ENCODE measurements around the gene LPIN3. TPM values are rescaled to one million over a fixed set of nuclear protein-coding genes. Genes with fewer than 3 reads are reported as not detected.

Gene LPIN3
- total RNA-seq, 1 donor from 2014 or later: 1.5 TPM

GRCh38 chr20:41367956-41368355 lies 27.3 kb downstream of the LPIN3 start:
- no peak for DNase-seq

- DNase-seq: no peak
These were observed 29.1 kb downstream of the LPIN3 start for GRCh38 chr20:41369673-41370072.

DNA sequence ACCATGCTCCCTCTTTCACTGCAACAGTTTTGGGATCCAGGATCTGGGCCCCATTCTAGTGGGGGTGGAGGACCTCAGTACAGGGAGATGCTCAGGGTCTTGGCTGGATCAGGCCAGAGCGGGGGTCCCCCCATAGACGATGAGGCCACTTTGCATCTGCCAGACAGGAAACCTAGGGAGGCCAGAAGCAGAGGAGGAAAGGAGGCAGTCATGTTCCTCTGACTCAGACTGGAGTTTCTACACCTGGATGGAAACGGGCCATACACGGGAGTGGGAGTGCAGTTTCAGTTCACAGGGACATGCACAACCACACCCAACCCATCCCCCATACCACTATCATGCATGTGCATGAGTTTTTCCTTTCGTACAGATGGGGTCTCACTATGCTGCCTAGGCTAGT lies 29.6 kb downstream of the LPIN3 start:
- no peak for DNase-seq

DNA sequence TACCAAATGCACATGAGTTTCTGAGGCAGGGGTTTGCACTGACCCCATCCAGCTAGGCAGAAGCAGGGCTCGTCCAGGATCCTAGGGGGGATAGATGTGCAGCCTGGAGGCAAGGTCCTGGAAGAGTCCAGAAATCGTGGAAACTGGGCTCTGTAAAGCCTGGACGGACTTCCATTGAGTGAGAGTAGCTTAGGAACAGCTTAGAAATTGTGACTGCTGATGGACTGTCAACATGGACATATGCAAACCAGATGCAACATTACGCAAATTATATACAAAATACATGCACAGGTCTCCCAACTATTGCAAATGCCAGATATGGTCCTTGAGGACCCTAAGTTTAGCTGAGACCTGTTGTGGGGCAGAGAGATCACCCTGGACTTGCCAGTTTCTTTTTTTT lies 30.8 kb downstream of the LPIN3 start:
- DNase-seq: no peak

DNA sequence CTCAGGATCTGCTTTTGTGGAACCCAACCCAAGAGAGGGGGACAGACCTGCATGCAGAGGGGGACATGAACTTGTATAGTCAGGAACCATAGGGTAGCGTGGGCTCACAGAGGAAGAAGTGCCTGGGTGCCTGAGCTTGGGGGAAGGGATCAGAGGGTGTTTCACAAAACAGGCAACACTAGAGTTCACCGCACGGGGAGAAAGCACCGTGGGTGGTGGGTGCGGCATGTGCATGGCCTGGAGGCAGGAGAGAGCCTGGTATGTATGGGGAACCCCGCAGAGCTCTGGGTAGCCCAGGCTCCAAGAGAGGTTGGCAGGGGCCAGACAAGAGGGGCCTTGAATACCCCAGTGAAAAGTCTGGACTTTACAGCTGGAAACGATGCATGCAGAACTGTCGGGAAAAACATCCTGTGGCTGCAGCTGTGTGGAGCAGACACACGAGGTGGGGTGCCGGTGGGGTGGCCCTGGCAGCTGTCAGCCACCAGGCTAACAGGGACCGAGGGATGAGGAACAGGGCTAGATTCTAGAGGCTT lies 32.7 kb downstream of the LPIN3 start:
- DNase-seq: no peak

DNA sequence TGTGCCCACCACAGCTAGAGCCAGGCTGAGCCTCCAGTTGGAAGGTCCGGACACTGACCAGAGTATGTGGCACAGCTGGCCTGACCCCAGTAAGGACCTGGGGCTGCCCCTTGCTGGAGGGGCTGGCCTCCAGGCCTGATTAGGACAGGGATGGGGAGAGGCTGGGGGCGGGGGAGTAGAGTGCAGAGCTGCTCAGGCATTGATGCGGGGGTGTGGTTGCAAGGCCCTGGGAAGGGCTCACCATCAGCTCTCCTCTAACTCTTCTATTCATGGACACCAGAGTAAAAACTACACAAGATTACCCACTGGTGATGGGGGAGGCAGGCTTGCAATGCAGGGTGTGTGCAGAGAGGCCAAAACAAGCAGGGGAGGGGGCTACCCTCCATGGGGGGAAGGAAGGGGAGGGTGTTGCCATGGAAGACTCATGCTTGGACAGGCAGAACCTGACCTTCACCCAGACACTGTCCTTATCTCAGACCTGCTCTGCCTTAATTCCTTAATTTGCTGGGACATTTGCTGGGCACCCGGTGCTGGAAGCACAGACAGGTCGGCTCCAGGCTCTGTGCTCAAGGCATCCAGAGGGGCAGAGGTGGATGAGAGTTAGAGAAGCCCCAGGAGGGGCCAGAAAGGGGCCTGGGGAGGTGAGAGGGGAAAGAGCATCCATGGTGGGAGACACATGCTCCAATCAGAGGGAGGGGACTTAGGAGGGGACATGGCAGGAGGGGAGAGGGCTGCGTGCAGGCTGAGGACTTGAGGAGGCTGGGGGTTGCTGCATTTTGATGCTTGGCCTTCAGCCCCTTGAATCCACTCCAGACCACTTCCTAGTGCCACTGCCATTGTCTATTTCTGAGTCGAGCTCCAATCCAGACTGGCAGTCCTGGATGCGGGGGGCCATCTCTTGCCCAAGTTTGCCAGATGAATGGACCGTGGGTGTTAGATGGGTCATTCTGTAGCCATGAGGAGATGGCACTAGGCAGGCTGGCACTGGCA lies 33.6 kb downstream of the LPIN3 start:
- DNase-seq: no peak

DNA sequence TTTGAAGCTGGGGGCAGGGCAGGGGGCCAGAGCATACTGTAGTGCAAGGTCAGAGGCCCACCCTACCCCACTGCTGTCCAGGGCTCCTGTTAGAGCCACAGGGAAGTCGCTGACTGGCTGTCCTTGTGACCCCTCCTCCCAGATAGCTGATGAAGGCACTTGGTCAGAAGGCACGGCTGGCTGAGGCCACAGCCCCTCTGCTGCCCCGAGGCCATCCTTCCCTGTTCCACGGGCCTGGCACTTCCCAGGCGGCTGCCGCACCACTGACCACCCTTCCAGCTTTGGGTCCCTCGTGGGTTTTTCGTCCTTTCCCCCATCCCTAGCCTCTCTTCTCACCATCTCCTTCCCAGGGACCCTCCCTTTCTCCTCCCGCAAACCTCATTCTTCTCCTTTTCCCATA lies 35.2 kb downstream of the LPIN3 start:
- DNase-seq: no peak

DNA sequence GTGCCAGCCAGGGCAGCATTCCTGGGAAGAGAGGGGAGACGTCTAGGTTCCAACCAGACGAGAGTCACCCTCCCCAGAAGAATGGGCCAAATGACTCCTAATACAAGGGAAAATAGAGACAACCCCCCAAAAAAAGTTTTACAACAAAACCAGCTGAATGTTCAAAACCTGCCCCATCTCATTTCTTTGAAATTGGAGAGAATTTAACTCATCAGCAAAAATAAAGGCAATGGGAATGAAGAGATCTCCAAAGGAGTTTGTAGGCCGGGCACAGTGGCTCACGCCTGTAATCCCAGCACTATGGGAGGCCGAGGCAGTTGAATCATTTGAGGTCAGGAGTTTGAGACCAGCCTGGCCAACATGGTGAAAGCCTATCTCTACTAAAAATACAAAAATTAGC lies 35.7 kb downstream of the LPIN3 start:
- no peak for DNase-seq

DNA sequence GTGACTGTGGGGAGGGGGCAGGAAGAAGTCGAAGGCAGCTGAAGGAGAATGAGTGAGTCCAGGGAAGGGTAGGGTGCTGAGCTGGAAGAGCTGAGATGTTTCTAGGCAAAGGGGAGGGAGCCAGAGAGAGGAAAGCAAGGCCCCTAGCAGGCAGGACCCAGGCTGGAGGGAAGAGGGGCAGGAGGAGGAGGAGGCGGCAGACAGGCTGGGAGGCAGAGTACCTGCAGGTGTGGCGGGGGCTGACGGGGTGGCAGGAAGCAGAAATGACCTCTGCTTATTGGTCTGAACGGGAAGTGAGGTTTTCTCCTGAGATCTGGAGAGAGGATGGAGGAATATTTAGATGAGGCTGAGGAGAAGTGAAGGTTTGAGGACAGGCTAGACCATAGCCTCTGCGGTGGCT lies 36.7 kb downstream of the LPIN3 start:
- DNase-seq: no peak

DNA sequence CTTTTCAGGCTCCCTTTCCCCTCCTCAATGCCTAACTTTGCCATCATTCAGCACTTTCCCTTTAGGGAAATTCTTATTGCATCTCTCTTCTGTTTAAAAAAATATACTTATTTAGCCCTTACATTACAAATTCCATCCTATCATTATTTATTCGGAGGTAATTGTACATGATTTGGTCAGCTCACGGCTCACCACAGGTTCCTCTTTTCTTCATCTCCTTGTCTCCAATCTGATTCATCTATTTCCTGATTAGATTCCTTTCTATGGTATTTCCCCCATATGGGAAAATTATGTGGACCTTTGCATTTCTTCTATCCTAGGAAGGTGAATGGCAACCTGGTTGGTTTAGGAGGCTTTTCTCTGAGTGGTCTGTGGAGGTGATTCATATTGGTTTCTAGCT lies 38.9 kb downstream of the LPIN3 start:
- no peak for DNase-seq

GRCh38 chr20:41380551-41381193 lies 40.1 kb downstream of the LPIN3 start:
- no peak for DNase-seq

DNA sequence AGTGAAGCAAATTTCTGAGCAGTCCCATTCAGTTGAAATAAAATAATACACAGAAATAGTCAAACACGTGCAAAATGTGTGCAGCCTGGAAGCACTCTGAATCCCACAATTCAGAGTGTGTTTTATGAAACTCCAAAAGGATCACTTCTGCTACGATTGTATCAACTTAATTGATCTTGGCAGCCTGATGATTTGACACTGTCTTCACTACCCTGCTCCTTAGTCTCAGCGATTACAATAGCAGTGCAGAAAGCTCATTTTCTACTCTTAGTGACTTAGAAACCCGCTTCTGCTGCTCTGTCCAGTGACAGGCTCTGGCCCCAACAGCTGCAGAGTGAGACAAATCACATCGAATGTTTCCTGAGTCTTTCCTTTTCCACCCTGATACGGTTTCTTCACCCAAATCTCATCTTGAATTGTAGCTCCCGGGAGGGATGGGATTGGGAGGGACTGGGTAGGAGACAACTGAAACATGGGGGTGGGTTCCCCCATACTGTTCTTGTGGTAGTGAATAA lies 42.2 kb downstream of the LPIN3 start:
- DNase-seq: no peak

GRCh38 chr20:41386502-41387427 lies 46.1 kb downstream of the LPIN3 start:
- DNase-seq: no peak

- peak; percentile 31 for DNase-seq
These were observed 46.8 kb downstream of the LPIN3 start for GRCh38 chr20:41387444-41387851.

DNA sequence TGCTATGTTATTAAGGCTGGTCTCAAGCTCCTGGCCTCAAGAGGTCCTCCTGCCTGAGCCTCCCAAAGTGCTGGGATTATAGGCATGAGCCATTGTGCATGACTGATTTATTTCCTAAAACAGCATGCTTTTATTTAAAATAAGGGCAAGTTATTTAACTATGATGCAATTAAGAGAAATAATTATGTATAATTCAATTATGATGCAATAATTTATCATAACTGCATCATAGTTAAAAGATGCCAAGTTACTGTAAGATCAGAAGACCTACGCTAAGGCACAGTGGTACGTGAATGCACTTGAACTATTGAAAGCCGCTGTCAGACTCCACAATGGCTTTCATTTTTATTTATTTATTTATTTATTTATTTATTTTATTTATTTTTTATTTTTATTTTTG lies 50.3 kb downstream of the LPIN3 start:
- no peak for DNase-seq

- DNase-seq: no peak
These were observed 51.0 kb downstream of the LPIN3 start for GRCh38 chr20:41391587-41392001.

GRCh38 chr20:41392295-41392694 lies 51.7 kb downstream of the LPIN3 start:
- DNase-seq: no peak

DNA sequence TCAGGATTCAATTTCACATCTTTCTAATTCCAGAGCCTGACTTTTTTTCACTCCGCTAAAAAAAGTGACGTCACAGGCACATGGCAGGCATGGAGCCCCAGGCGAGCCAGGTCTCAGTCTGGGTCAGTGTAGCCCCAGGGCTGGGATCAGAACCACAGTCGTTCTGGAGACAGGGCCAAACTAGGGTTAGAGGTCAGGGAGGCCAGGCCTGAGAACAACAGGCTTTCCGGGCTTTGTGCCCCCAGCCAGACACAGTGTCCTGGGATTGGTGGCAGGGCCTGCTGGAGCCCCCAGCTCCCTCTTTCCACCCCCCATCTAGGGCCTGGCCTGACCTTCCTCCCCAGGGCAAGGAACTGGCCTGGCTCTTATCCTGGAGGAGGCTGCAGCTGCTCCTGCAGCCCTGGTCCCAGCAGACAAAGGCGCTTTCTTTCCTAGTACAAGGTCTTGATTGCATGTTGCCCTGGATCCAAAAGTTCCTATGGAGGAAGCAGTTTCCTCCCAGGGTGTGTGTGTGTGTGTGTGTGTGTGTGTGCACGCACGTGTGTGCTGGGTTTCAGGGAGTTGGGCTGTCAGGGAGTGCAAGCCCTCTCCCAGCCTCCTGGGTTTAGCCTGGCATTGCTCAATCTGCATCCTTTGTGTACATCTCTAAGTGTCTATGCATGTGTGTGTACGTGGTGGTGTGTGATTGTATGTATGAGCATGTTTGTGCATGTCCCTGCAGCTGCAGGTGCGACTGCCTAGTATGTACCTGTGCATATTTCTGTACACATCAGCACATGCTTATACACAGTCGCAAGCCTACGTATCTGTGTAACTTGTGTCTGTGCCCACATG lies 52.5 kb downstream of the LPIN3 start:
- DNase-seq: no peak

- no peak for DNase-seq
These were observed 53.1 kb downstream of the LPIN3 start for GRCh38 chr20:41393705-41394066.

- DNase-seq: no peak
These were observed 53.5 kb downstream of the LPIN3 start for GRCh38 chr20:41394081-41394480.

DNA sequence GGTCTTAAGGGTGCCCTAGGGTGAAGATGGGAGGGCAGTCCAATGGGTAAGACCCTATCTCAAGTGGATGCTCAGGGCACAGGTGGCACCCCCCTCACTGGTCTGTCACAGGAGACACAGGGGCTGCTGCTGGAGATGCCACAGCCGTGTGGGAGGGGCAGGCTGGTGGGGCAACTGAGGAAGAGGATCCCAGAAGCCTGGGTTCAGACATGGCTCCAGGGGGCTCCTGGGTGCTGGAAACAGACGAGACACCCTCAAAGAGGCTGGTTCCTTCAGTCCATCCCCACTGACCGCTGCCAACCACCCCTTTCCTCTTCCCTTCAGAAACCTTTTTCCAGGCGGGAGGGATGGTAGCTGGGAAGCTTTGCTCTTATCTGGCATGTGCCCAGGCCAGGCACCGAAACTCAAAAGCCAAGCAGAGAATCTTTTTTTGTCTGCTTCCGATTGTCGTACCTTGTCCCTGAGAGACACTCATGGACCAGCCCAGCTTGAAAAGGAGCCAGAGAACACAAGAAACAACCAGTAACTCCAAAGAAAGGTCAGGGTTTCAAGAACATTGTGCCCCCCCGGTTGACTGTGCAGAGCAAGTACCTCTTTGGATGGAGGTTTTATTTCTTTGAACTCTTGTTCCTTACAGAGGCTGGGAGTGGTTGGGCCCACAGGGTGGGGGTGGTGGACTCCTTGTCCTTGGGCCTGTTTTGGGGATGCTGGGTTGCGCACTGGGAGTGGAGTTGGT lies 54.5 kb downstream of the LPIN3 start:
- DNase-seq: no peak
